ENCODE data around the gene ETHE1. TPM values are rescaled to one million over a fixed set of nuclear protein-coding genes. Genes with fewer than 3 reads are reported as not detected.

The ETHE1 gene
- total and polyA plus RNA-seq, 4 donors, result 30.4 to 45.1 (median 34.5) TPM

GRCh38 chr19:43483281-43483680 is 43.7 kb downstream of the ETHE1 start:
- Histone ChIP-seq H3K27ac (ENCODE audit: low read depth in 1 of 2, low read length in 2 of 2) (no peak overlapping the region), H3K36me3 (ENCODE audit: control insufficient read depth in 4 of 4, insufficient read depth in 3 of 4, low read depth in 1 of 4, low read length in 3 of 4) (peaks cover 0 to 20% (median 5%) of the 10 kb centered on the region in 4 donors), H3K9me3 (ENCODE audit: control insufficient read depth in 4 of 4, low read length in 3 of 4) (no peaks in the 10 kb centered on the region), H3K27me3 (ENCODE audit: control insufficient read depth in 4 of 4, insufficient read depth in 4 of 4, low read length in 3 of 4) (no peaks in the 10 kb centered on the region), H3K4me1 (ENCODE audit: control insufficient read depth in 4 of 4, insufficient read depth in 4 of 4, low read length in 3 of 4) (no peaks in the 10 kb centered on the region), H3K9ac (ENCODE audit: low read depth in 1 of 2, low read length in 2 of 2) (no peak overlapping the region), H3K4me3 (ENCODE audit: low read depth in 1 of 3, low read length in 3 of 3) (no peak overlapping the region)
- 96% methylated on average over 6 of the region's 6 CpGs for WGBS
- no peak for TF ChIP-seq ATF3 (IDR thresholded peaks at IDR 0.05)
- no peak for TF ChIP-seq HNF4A (conservative IDR thresholded peaks at IDR 0.05)
- TF ChIP-seq SP1 (IDR thresholded peaks at IDR 0.05), result no peak
- TF ChIP-seq REST (IDR thresholded peaks at IDR 0.05), result no peak
- TF ChIP-seq, protein P1, sequence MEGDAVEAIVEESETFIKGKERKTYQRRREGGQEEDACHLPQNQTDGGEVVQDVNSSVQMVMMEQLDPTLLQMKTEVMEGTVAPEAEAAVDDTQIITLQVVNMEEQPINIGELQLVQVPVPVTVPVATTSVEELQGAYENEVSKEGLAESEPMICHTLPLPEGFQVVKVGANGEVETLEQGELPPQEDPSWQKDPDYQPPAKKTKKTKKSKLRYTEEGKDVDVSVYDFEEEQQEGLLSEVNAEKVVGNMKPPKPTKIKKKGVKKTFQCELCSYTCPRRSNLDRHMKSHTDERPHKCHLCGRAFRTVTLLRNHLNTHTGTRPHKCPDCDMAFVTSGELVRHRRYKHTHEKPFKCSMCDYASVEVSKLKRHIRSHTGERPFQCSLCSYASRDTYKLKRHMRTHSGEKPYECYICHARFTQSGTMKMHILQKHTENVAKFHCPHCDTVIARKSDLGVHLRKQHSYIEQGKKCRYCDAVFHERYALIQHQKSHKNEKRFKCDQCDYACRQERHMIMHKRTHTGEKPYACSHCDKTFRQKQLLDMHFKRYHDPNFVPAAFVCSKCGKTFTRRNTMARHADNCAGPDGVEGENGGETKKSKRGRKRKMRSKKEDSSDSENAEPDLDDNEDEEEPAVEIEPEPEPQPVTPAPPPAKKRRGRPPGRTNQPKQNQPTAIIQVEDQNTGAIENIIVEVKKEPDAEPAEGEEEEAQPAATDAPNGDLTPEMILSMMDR (IDR thresholded peaks at IDR 0.05; ENCODE audit: low read depth, low read length, missing input control), result no peak
- TF ChIP-seq ZBTB33 (IDR thresholded peaks at IDR 0.05), result no peak
- no peak for TF ChIP-seq RAD21 (IDR thresholded peaks at IDR 0.05)
- no peak for DNase-seq (ENCODE audit: low spot score)

DNA sequence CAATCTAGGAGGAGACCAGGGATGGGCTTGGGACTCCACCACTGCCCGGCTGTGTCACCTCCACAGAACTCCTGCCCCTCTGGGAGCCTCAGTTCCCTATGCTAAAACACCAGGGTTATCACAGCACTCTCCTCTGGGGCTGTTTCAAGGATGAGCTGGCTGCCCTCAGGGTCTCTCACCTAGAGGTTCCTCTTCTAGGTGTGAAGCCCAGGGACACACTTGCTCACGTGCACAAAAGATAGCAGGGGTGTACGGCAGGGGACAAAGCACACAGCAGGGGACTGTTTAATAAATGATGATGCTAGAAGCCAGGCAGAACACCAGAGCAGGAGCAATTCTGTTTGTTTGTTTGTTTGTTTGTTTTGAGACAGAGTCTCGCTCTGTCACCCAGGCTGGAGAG is 44.8 kb downstream of the ETHE1 start:
- Histone ChIP-seq H3K4me3 (ENCODE audit: low read depth in 1 of 3, low read length in 3 of 3) (no peak overlapping the region), H3K4me1 (ENCODE audit: control insufficient read depth in 4 of 4, insufficient read depth in 4 of 4, low read length in 3 of 4) (no peaks in the 10 kb centered on the region), H3K27ac (ENCODE audit: low read depth in 1 of 2, low read length in 2 of 2) (no peak overlapping the region), H3K9me3 (ENCODE audit: control insufficient read depth in 4 of 4, low read length in 3 of 4) (no peaks in the 10 kb centered on the region), H3K36me3 (ENCODE audit: control insufficient read depth in 4 of 4, insufficient read depth in 3 of 4, low read depth in 1 of 4, low read length in 3 of 4) (peaks cover 0 to 26% (median 9%) of the 10 kb centered on the region in 4 donors), H3K9ac (ENCODE audit: low read depth in 1 of 2, low read length in 2 of 2) (no peak overlapping the region), H3K27me3 (ENCODE audit: control insufficient read depth in 4 of 4, insufficient read depth in 4 of 4, low read length in 3 of 4) (no peaks in the 10 kb centered on the region)
- DNase-seq (ENCODE audit: low spot score), result no peak
- WGBS, result 92% methylated on average over 4 of the region's 4 CpGs
- TF ChIP-seq MAX (IDR thresholded peaks at IDR 0.05) (no peak), HNF4A (conservative IDR thresholded peaks at IDR 0.05) (no peak), SP1 (IDR thresholded peaks at IDR 0.05) (no peak), RAD21 (IDR thresholded peaks at IDR 0.05) (no peak), TAF1 (conservative IDR thresholded peaks at IDR 0.05) (no peak), ZBTB33 (IDR thresholded peaks at IDR 0.05) (no peak), FOXA2 (IDR thresholded peaks at IDR 0.05) (no peak), NR2F2 (IDR thresholded peaks at IDR 0.05) (no peak), FOXA1 (IDR thresholded peaks at IDR 0.05) (no peak), RXRA (IDR thresholded peaks at IDR 0.05) (no peak), GABPA (IDR thresholded peaks at IDR 0.05 in 1 of 2, conservative IDR thresholded peaks at IDR 0.05 in 1 of 2) (no peak), JUND (IDR thresholded peaks at IDR 0.05) (no peak), REST (IDR thresholded peaks at IDR 0.05) (no peak), ATF3 (IDR thresholded peaks at IDR 0.05) (no peak), YY1 (IDR thresholded peaks at IDR 0.05) (no peak), HNF4G (IDR thresholded peaks at IDR 0.05) (no peak)

Data from liver (tissue), 9 donors.